GM19023 (cell line): ENCODE measurements around the gene CCDC182.

Experiments used
- ATAC-seq: cut with Tn5 transposase; IDR thresholded peaks from one replicate; pipeline ENCODE4 v1.9.1; 2021; ENCODE audit warnings: mild to moderate bottlenecking, moderate library complexity; ENCODE audit not compliant: unreplicated experiment

The CCDC182 gene

GRCh38 chr17:57745242-57745641, at the start of gene CCDC182:
TSS of gene CCDC182 (minus strand) at chr17:57745299. CDS start at chr17:57745272, 27 bp downstream.
- no peak for ATAC-seq

GRCh38 chr17:57794841-57795240, 49.7 kb upstream of the CCDC182 start:
- no peak for ATAC-seq

- ATAC-seq, result no peak
Observed at GRCh38 chr17:57788725-57789124, 43.6 kb upstream of the CCDC182 start.

GRCh38 chr17:57785022-57785421, 39.9 kb upstream of the CCDC182 start:
- no peak for ATAC-seq

GRCh38 chr17:57784226-57784895, 39.3 kb upstream of the CCDC182 start:
- no peak for ATAC-seq

GRCh38 chr17:57783338-57783742, 38.2 kb upstream of the CCDC182 start:
- ATAC-seq, result no peak

GRCh38 chr17:57782647-57783337, 37.7 kb upstream of the CCDC182 start:
- no peak for ATAC-seq

GRCh38 chr17:57782062-57782490, 37.0 kb upstream of the CCDC182 start:
- no peak for ATAC-seq

- ATAC-seq, result no peak
Observed at GRCh38 chr17:57781386-57782061, 36.4 kb upstream of the CCDC182 start.

GRCh38 chr17:57779706-57780105, 34.6 kb upstream of the CCDC182 start:
- ATAC-seq, result no peak

GRCh38 chr17:57778306-57778705, 33.2 kb upstream of the CCDC182 start:
- ATAC-seq, result no peak

GRCh38 chr17:57776366-57776765, 31.3 kb upstream of the CCDC182 start:
- ATAC-seq, result no peak

GRCh38 chr17:57774872-57775271, 29.8 kb upstream of the CCDC182 start:
- ATAC-seq, result no peak

- ATAC-seq, result no peak
Observed at GRCh38 chr17:57773557-57773956, 28.5 kb upstream of the CCDC182 start.

GRCh38 chr17:57772774-57773173, 27.7 kb upstream of the CCDC182 start:
- no peak for ATAC-seq

- no peak for ATAC-seq
Observed at GRCh38 chr17:57767561-57767960, 22.5 kb upstream of the CCDC182 start.

- ATAC-seq, result no peak
Observed at GRCh38 chr17:57766318-57766943, 21.3 kb upstream of the CCDC182 start.

GRCh38 chr17:57762452-57763395, 17.6 kb upstream of the CCDC182 start:
- no peak for ATAC-seq

- no peak for ATAC-seq
Observed at GRCh38 chr17:57761887-57762286, 16.8 kb upstream of the CCDC182 start.

GRCh38 chr17:57760046-57760445, 14.9 kb upstream of the CCDC182 start:
- ATAC-seq, result no peak
